MM.1S (cell line): Measurements from ENCODE around the gene ULK4.

ENCODE experiments used
- DNase-seq: peaks from one replicate; pipeline ENCODE4 v3.0.0-alpha.2; 2015
- H2AFZ ChIP-seq: fragments of 300-600 bp; sonication (generic); 2 replicates; pipeline ENCODE4 v1.6.0; 2016; ENCODE audit warnings: antibody characterized with exemption, low read length
- H3F3A ChIP-seq: fragments of 300-600 bp; sonication (generic); 2 replicates; pipeline ENCODE4 v1.6.1; 2016; ENCODE audit warnings: mild to moderate bottlenecking, antibody characterized with exemption, low read length, moderate library complexity, mixed read lengths; ENCODE audit not compliant: insufficient read depth
- H3K27ac ChIP-seq: fragments of 300-600 bp; sonication (generic); 2 replicates; pipeline ENCODE4 v1.5.1; 2016; ENCODE audit warnings: mild to moderate bottlenecking, low read length
- H3K27me3 ChIP-seq: fragments of 300-600 bp; sonication (generic); replicated peaks from 2 replicates; pipeline ENCODE4 v1.6.0; 2016; ENCODE audit warnings: low read length; ENCODE audit not compliant: insufficient read depth
- H3K36me3 ChIP-seq: fragments of 300-600 bp; sonication (generic); replicated peaks from 2 replicates; pipeline ENCODE4 v1.6.1; 2016; ENCODE audit warnings: mild to moderate bottlenecking, low read length, mixed read lengths; ENCODE audit not compliant: insufficient read depth
- H3K4me1 ChIP-seq: fragments of 300-600 bp; sonication (generic); 2 replicates; pipeline ENCODE4 v1.6.1; 2016; ENCODE audit warnings: low read length, mixed read lengths
- H3K4me2 ChIP-seq: fragments of 300-600 bp; sonication (generic); 2 replicates; pipeline ENCODE4 v1.6.0; 2016; ENCODE audit warnings: low read depth, low read length
- H3K4me3 ChIP-seq: fragments of 300-600 bp; sonication (generic); 2 replicates; pipeline ENCODE4 v1.5.1; 2016; ENCODE audit warnings: low read length, mixed read lengths
- H3K79me2 ChIP-seq: fragments of 300-600 bp; sonication (generic); 2 replicates; pipeline ENCODE4 v1.6.1; 2016; ENCODE audit warnings: mixed run types, low read length, mixed read lengths
- H3K9ac ChIP-seq: fragments of 300-600 bp; sonication (generic); 2 replicates; pipeline ENCODE4 v1.6.1; 2016; ENCODE audit warnings: low read length, mixed read lengths
- H3K9me2 ChIP-seq: fragments of 300-600 bp; sonication (generic); replicated peaks from 2 replicates; pipeline ENCODE4 v1.6.1; 2016; ENCODE audit warnings: mild to moderate bottlenecking, low read length, mixed read lengths; ENCODE audit not compliant: insufficient read depth
- H3K9me3 ChIP-seq: fragments of 300-600 bp; sonication (generic); replicated peaks from 2 replicates; pipeline ENCODE4 v1.6.1; 2016; ENCODE audit warnings: mild to moderate bottlenecking, low read length, mixed read lengths; ENCODE audit not compliant: insufficient read depth
- H4K20me1 ChIP-seq: fragments of 300-600 bp; sonication (generic); 2 replicates; pipeline ENCODE4 v1.6.1; 2016; ENCODE audit warnings: mild to moderate bottlenecking, low read length, moderate library complexity, mixed read lengths; ENCODE audit not compliant: insufficient read depth
- EZH2 ChIP-seq: fragments of 300-600 bp; sonication (generic); optimal IDR thresholded peaks from 2 replicates; pipeline ENCODE3; 2017; ENCODE audit warnings: low read depth, mild to moderate bottlenecking, antibody characterized with exemption, low read length, mixed read lengths
- EZH2phosphoT487 ChIP-seq: fragments of 300-600 bp; sonication (generic); IDR thresholded peaks from 2 replicates; pipeline ENCODE4 v1.6.1; 2018; ENCODE audit warnings: antibody characterized with exemption, low read length
- TF ChIP-seq, protein P1 (sequence below): fragments of 300-600 bp; sonication (generic); IDR thresholded peaks from 2 replicates; pipeline ENCODE4 v1.5.1; 2016; ENCODE audit warnings: antibody characterized with exemption, low read length, mixed read lengths

The ULK4 gene

GRCh38 chr3:41690766-41691563 lies 270.9 kb downstream of the ULK4 start:
- H3K9ac ChIP-seq: no peak overlapping the region
- no peaks in the 10 kb centered on the region for H3K36me3 ChIP-seq
- no peak overlapping the region for H3K27ac ChIP-seq
- H3F3A ChIP-seq: no peaks in the 10 kb centered on the region
- no peaks in the 10 kb centered on the region for H3K27me3 ChIP-seq
- no peak overlapping the region for H2AFZ ChIP-seq
- H3K9me3 ChIP-seq: no peaks in the 10 kb centered on the region
- H3K4me1 ChIP-seq: no peaks in the 10 kb centered on the region
- no peaks in the 10 kb centered on the region for H3K79me2 ChIP-seq
- TF ChIP-seq, protein P1, sequence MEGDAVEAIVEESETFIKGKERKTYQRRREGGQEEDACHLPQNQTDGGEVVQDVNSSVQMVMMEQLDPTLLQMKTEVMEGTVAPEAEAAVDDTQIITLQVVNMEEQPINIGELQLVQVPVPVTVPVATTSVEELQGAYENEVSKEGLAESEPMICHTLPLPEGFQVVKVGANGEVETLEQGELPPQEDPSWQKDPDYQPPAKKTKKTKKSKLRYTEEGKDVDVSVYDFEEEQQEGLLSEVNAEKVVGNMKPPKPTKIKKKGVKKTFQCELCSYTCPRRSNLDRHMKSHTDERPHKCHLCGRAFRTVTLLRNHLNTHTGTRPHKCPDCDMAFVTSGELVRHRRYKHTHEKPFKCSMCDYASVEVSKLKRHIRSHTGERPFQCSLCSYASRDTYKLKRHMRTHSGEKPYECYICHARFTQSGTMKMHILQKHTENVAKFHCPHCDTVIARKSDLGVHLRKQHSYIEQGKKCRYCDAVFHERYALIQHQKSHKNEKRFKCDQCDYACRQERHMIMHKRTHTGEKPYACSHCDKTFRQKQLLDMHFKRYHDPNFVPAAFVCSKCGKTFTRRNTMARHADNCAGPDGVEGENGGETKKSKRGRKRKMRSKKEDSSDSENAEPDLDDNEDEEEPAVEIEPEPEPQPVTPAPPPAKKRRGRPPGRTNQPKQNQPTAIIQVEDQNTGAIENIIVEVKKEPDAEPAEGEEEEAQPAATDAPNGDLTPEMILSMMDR: no peak
- TF ChIP-seq EZH2phosphoT487 (no peak), EZH2 (no peak)
- H3K4me2 ChIP-seq: no peak overlapping the region
- H4K20me1 ChIP-seq: no peaks in the 10 kb centered on the region
- no peaks in the 10 kb centered on the region for H3K9me2 ChIP-seq
- DNase-seq: no peak
- H3K4me3 ChIP-seq: no peak overlapping the region

GRCh38 chr3:41688595-41689380 lies 273.1 kb downstream of the ULK4 start:
- Histone ChIP-seq H3K4me2 (no peak overlapping the region), H3K9me2 (no peaks in the 10 kb centered on the region), H2AFZ (no peak overlapping the region), H4K20me1 (no peaks in the 10 kb centered on the region), H3F3A (no peaks in the 10 kb centered on the region), H3K4me1 (no peaks in the 10 kb centered on the region), H3K9me3 (no peaks in the 10 kb centered on the region), H3K36me3 (no peaks in the 10 kb centered on the region), H3K4me3 (no peak overlapping the region), H3K9ac (no peak overlapping the region), H3K27me3 (no peaks in the 10 kb centered on the region), H3K79me2 (no peaks in the 10 kb centered on the region), H3K27ac (no peak overlapping the region)
- TF ChIP-seq, protein P1: no peak
- TF ChIP-seq EZH2 (no peak), EZH2phosphoT487 (no peak)
- no peak for DNase-seq

DNA sequence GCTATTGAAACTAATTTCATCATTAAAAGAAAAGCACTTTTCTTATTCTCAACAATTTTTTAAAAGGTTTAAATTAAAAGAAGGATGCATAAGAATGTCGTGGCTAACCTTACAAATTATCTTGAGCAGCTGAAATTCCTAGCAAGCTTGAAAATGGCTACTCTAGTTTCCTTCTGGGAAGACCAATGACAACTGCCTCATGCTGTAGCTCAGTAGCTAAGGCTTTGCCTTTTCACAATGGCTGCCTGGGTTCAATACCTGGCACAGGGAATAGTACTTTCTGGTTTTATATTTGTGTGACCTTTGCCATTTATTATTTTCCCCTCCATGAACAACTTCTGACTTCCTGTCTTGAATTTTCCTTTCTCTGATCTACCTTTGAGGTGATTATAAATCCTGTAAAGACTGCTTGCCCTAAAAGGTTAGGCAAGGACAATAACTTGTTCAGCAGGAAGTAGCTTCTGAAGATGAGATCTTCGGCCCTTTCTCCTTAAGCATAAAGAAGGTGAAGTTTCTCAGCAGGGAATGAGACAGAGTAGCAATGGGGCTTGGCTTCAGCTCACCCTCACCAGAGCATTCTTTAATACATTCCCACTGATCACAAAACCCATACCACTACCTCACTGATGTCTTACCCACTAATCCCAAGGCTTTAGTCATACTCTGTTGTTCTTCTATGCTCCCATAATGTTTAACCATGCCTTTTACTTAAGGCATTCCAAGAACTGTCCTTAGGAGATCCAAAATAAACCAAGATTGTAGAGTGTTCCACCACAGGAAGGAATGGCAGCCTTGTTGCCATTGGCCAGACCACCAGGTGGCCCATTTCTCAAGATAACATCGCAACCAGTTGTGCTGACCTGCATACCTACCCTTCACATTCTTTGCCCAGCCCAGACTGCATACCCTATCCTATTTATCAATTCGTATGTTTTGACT lies 276.8 kb downstream of the ULK4 start:
- Histone ChIP-seq H3F3A (no peaks in the 10 kb centered on the region), H3K9me2 (no peaks in the 10 kb centered on the region), H3K9ac (no peak overlapping the region), H3K79me2 (no peaks in the 10 kb centered on the region), H3K4me3 (no peak overlapping the region), H3K36me3 (no peaks in the 10 kb centered on the region), H3K27ac (no peak overlapping the region), H4K20me1 (no peaks in the 10 kb centered on the region), H3K4me2 (no peak overlapping the region), H3K27me3 (no peaks in the 10 kb centered on the region), H3K9me3 (no peaks in the 10 kb centered on the region), H2AFZ (no peak overlapping the region), H3K4me1 (no peaks in the 10 kb centered on the region)
- DNase-seq: no peak
- no peak for TF ChIP-seq EZH2phosphoT487
- TF ChIP-seq EZH2: no peak
- TF ChIP-seq, protein P1: no peak
